ENCODE data around the gene SLC4A2.
A peak's percentile ranks its signal among the peaks of the same experiment; 100 is the strongest.
"Not testable (repeated sequence)": the region's sequence is repeated elsewhere in the genome, so short reads cannot be mapped to it uniquely, and the experiment has no call there.

The SLC4A2 gene
- 37.9 to 66.7 reads per million in 2 donors for total RNA-seq

GRCh38 chr7:151059367-151060112 lies at the start of gene SLC4A2:
Gene SLC4A2, plus strand, starts transcription at chr7:151059589. Its CDS starts 2,399 bp downstream, at chr7:151061988.
- peak; percentile 61 for DNase-seq

- DNase-seq: no peak
Observed at GRCh38 chr7:151010037-151010306, 49.4 kb upstream of the SLC4A2 start.

GRCh38 chr7:151010307-151011096 lies 48.9 kb upstream of the SLC4A2 start:
- peak; percentile 43 for DNase-seq

GRCh38 chr7:151011097-151011409 lies 48.3 kb upstream of the SLC4A2 start:
- no peak for DNase-seq

- DNase-seq: not testable (repeated sequence)
Observed at GRCh38 chr7:151011616-151012015, 47.8 kb upstream of the SLC4A2 start.

GRCh38 chr7:151012031-151012692 lies 47.2 kb upstream of the SLC4A2 start:
- no peak for DNase-seq

GRCh38 chr7:151012911-151013347 lies 46.5 kb upstream of the SLC4A2 start:
- DNase-seq: no peak

- no peak for DNase-seq
Observed at GRCh38 chr7:151013356-151013732, 46.0 kb upstream of the SLC4A2 start.

- peak; percentile 94 for DNase-seq
Observed at GRCh38 chr7:151013733-151014497, 45.5 kb upstream of the SLC4A2 start.

- DNase-seq: no peak
Observed at GRCh38 chr7:151014950-151015349, 44.4 kb upstream of the SLC4A2 start.

- DNase-seq: no peak
Observed at GRCh38 chr7:151015967-151016366, 43.4 kb upstream of the SLC4A2 start.

- DNase-seq: no peak
Observed at GRCh38 chr7:151016505-151016904, 42.9 kb upstream of the SLC4A2 start.

GRCh38 chr7:151016942-151017341 lies 42.4 kb upstream of the SLC4A2 start:
- DNase-seq: no peak

GRCh38 chr7:151017370-151017952 lies 41.9 kb upstream of the SLC4A2 start:
- DNase-seq: no peak

GRCh38 chr7:151017953-151018420 lies 41.4 kb upstream of the SLC4A2 start:
- peak; percentile 80 for DNase-seq

GRCh38 chr7:151018421-151019129 lies 40.8 kb upstream of the SLC4A2 start:
- peak; percentile 26 for DNase-seq

GRCh38 chr7:151019130-151019447 lies 40.3 kb upstream of the SLC4A2 start:
- DNase-seq: no peak

- DNase-seq: no peak
Observed at GRCh38 chr7:151020231-151020630, 39.2 kb upstream of the SLC4A2 start.

GRCh38 chr7:151023232-151023631 lies 36.2 kb upstream of the SLC4A2 start:
- no peak for DNase-seq

- no peak for DNase-seq
Observed at GRCh38 chr7:151024435-151025056, 34.8 kb upstream of the SLC4A2 start, which contains the start of gene ATG9B. Gene ATG9B, minus strand, starts transcription at chr7:151024494. Its CDS starts 71 bp downstream, at chr7:151024423.

GRCh38 chr7:151025924-151026671 lies 33.3 kb upstream of the SLC4A2 start:
- DNase-seq: no peak

Data from T-helper 9 cell (primary cell).